ENCODE results near the gene SND1.

The SND1 gene

GRCh38 chr7:127907110-127908040, 255.4 kb downstream of the SND1 start:
- no peak for DNase-seq (ENCODE audit: low read depth in 1 of 2, low spot score in 1 of 2)

GRCh38 chr7:127908430-127909258, 256.6 kb downstream of the SND1 start:
- Histone ChIP-seq H3K27ac (replicated peaks) (no peak overlapping the region), H3K4me3 (replicated peaks; ENCODE audit: insufficient read depth, low read length) (no peak overlapping the region), H3K27me3 (ENCODE audit: insufficient read depth, poor library complexity, severe bottlenecking) (no peaks in the 10 kb centered on the region)
- no peak for TF ChIP-seq CTCF (IDR thresholded peaks at IDR 0.05; ENCODE audit: insufficient read depth, low read length)
- no peak for TF ChIP-seq GABPA (IDR thresholded peaks at IDR 0.05; ENCODE audit: low read depth)
- no peak for TF ChIP-seq REST (IDR thresholded peaks at IDR 0.05; ENCODE audit: insufficient replicate concordance, low read depth)
- no peak for TF ChIP-seq POLR2AphosphoS5 (IDR thresholded peaks at IDR 0.05; ENCODE audit: low read depth)
- TF ChIP-seq SPI1 (IDR thresholded peaks at IDR 0.05; ENCODE audit: borderline replicate concordance, low read depth): no peak
- DNase-seq (ENCODE audit: low read depth in 1 of 2, low spot score in 1 of 2): no peak

More at GRCh38 chr7:127907110-127908040, 255.4 kb downstream of the SND1 start:
- Histone ChIP-seq H3K27ac (replicated peaks) (no peak overlapping the region), H3K27me3 (ENCODE audit: insufficient read depth, poor library complexity, severe bottlenecking) (no peaks in the 10 kb centered on the region), H3K4me3 (replicated peaks; ENCODE audit: insufficient read depth, low read length) (no peak overlapping the region)
- TF ChIP-seq REST (IDR thresholded peaks at IDR 0.05; ENCODE audit: insufficient replicate concordance, low read depth) (no peak), GABPA (IDR thresholded peaks at IDR 0.05; ENCODE audit: low read depth) (no peak), SPI1 (IDR thresholded peaks at IDR 0.05; ENCODE audit: borderline replicate concordance, low read depth) (no peak), POLR2AphosphoS5 (IDR thresholded peaks at IDR 0.05; ENCODE audit: low read depth) (no peak), CTCF (IDR thresholded peaks at IDR 0.05; ENCODE audit: insufficient read depth, low read length) (no peak)

GRCh38 chr7:127909424-127910152, 257.6 kb downstream of the SND1 start:
- Histone ChIP-seq H3K27ac (replicated peaks) (no peak overlapping the region), H3K27me3 (ENCODE audit: insufficient read depth, poor library complexity, severe bottlenecking) (no peaks in the 10 kb centered on the region), H3K4me3 (replicated peaks; ENCODE audit: insufficient read depth, low read length) (no peak overlapping the region)
- no peak for DNase-seq (ENCODE audit: low read depth in 1 of 2, low spot score in 1 of 2)
- TF ChIP-seq SPI1 (IDR thresholded peaks at IDR 0.05; ENCODE audit: borderline replicate concordance, low read depth): no peak
- no peak for TF ChIP-seq POLR2AphosphoS5 (IDR thresholded peaks at IDR 0.05; ENCODE audit: low read depth)
- no peak for TF ChIP-seq REST (IDR thresholded peaks at IDR 0.05; ENCODE audit: insufficient replicate concordance, low read depth)
- TF ChIP-seq GABPA (IDR thresholded peaks at IDR 0.05; ENCODE audit: low read depth): no peak
- TF ChIP-seq CTCF (IDR thresholded peaks at IDR 0.05; ENCODE audit: insufficient read depth, low read length): no peak

All from HL-60 (cell line).